Erythroblast (primary cell): ENCODE results near the gene NEDD8.

ENCODE experiments used
- GATA1 ChIP-seq: IDR thresholded peaks from 2 replicates; pipeline ENCODE4 v1.6.1; 2011; ENCODE audit warnings: low read depth, mild to moderate bottlenecking, control low read depth, low read length, moderate library complexity
- POLR2A ChIP-seq: IDR thresholded peaks from 2 replicates; pipeline ENCODE4 v1.6.1; 2011; ENCODE audit warnings: mild to moderate bottlenecking, low read length

DNA sequence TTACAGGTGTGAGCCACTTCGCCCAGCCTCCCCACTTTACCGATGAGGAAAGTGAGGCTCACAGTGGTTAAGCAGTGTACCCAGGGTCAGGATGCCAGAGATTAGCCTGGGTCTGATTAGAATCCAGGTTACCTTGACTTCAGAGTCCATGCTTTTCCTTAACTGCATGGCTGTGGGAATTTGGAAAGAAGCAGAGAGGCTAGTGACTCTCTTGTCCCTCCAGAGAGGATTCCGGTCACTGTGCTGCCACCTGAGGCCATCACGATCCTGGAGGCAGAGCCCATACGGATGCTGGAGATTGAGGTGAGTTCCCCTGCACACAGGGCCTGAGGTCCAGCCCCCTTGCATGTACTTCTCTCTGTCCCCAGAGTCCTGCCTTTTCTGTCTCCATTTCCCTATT is 55.6 kb downstream of the NEDD8 start:
- TF ChIP-seq POLR2A (no peak), GATA1 (no peak)
